Thyroid gland (tissue), 4 donors: ENCODE measurements around the gene PARD3B.

Experiments used
- CTCF ChIP-seq, 6 experiments: fragments of 200-600 bp in 3 of 6; fragments of 450-650 bp in 3 of 6; sonication (generic) in 3 of 6; IDR thresholded peaks; one replicate each; pipeline ENCODE4 v1.5.1; 2016 to 2019; ENCODE audit warnings: antibody characterized with exemption in 6 of 6, mild to moderate bottlenecking in 2 of 6, inconsistent platforms in 1 of 6, moderate library complexity in 1 of 6
- POLR2A ChIP-seq, 2 donors: fragments of 450-650 bp; IDR thresholded peaks; one replicate each; pipeline ENCODE4 v1.6.1; 2017; ENCODE audit warnings: antibody characterized with exemption in 2 of 2, mild to moderate bottlenecking in 2 of 2, moderate library complexity in 1 of 2

GRCh38 chr2:205297846-205298245 lies 752.6 kb downstream of the PARD3B start:
- TF ChIP-seq CTCF (IDR thresholded peaks at IDR 0.05): no peak
- no peak for TF ChIP-seq POLR2A (IDR thresholded peaks at IDR 0.05)
